ENCODE measurements around the gene HEXA. TPM values are rescaled to one million over a fixed set of nuclear protein-coding genes. Genes with fewer than 3 reads are reported as not detected.

Gene HEXA
- polyA plus RNA-seq, 1 donor from 2014 or later: 105 TPM

Other genes with a start within 250 kb of the HEXA start
- 1.9 and 3.2 TPM in 2 replicates for gene GRAMD2A, start 178.2 kb downstream of the HEXA start, polyA plus RNA-seq
- gene PKM, start 144.8 kb downstream of the HEXA start, polyA plus RNA-seq: 361 and 383 TPM in 2 replicates
- gene PARP6, start 103.5 kb downstream of the HEXA start, polyA plus RNA-seq: 200 and 218 TPM in 2 replicates
- 68.6 and 90.1 TPM in 2 replicates for gene CELF6, start 55.9 kb downstream of the HEXA start, polyA plus RNA-seq
- not detected in 2 replicates for gene TMEM202, start 22.3 kb upstream of the HEXA start, polyA plus RNA-seq
- 72.1 and 76.7 TPM in 2 replicates for gene ARIH1, start 98.3 kb upstream of the HEXA start, polyA plus RNA-seq

All from neural cell (in vitro differentiated cells).